Stomach (tissue), 9 donors: ENCODE data around the gene RABL6. TPM values are rescaled to one million over a fixed set of nuclear protein-coding genes. Genes with fewer than 3 reads are reported as not detected.
"Not testable (repeated sequence)": the region's sequence is repeated elsewhere in the genome, so short reads cannot be mapped to it uniquely, and the experiment has no call there.

Experiments used
- DNase-seq, 2 donors: peaks; one replicate each; pipeline versions ENCODE4 v3.0.0 to v3.0.0-alpha.2; 2013 to 2019
- H3K27ac ChIP-seq, 5 donors: fragments of 200-600 bp in 4 of 5; sonication (generic) in 4 of 5; one replicate each; pipeline ENCODE4 v1.5.1; 2013 to 2019; ENCODE audit warnings: mild to moderate bottlenecking in 1 of 5, moderate library complexity in 1 of 5
- H3K27me3 ChIP-seq, 3 donors: fragments of 200-600 bp; sonication (generic); one replicate each; pipeline ENCODE4 v1.5.1; 2017 to 2019; ENCODE audit warnings: mixed run types in 1 of 3
- H3K36me3 ChIP-seq, 4 donors: fragments of 200-600 bp; sonication (generic); 1 replicate in 3 of 4; 2 replicates in 1 of 4; pipeline ENCODE4 v1.5.1; 2016 to 2019
- H3K4me1 ChIP-seq, 4 donors: fragments of 200-600 bp; sonication (generic); one replicate each; pipeline ENCODE4 v1.5.1; 2016 to 2019
- H3K4me3 ChIP-seq, 4 donors: fragments of 200-600 bp; sonication (generic) in 3 of 4; one replicate each; pipeline ENCODE4 v1.5.1; 2016 to 2019; ENCODE audit warnings: mild to moderate bottlenecking in 1 of 4
- H3K9me3 ChIP-seq, 4 donors: fragments of 200-600 bp; sonication (generic); one replicate each; pipeline ENCODE4 v1.5.1; 2016 to 2019
- EP300 ChIP-seq: sonication (generic); formaldehyde crosslinking; IDR thresholded peaks from one replicate; pipeline ENCODE4 v1.6.1; 2017; ENCODE audit warnings: antibody characterized with exemption
- POLR2A ChIP-seq, 4 donors: fragments of 450-650 bp; IDR thresholded peaks; one replicate each; pipeline ENCODE4 v1.6.1; 2016; ENCODE audit warnings: antibody characterized with exemption in 4 of 4, control low read depth in 2 of 4, mild to moderate bottlenecking in 1 of 4, moderate library complexity in 1 of 4
- POLR2AphosphoS5 ChIP-seq, 3 donors: sonication (generic); formaldehyde crosslinking; IDR thresholded peaks; one replicate each; pipeline ENCODE4 v1.6.1; 2016; ENCODE audit warnings: antibody characterized with exemption in 3 of 3
- WGBS, 5 donors: extraction: QIAGEN DNeasy Blood & Tissue Kit in 3 of 5; methylation state at CpG; one replicate each; pipeline versions ENCODE4 v1.1.5 to v1.1.7; 2013 to 2018; 5-methylcytosine and 5-hydroxymethylcytosine counted together
- intact Hi-C: fragments of 100-400 bp; cut with DNase I; formaldehyde crosslinking; loops from one replicate; pipeline ENCODE4 v1.15.1; 2023; ENCODE audit warnings: low total_unique reads
- polyA plus RNA-seq, 3 donors: library from polyadenylated mRNA; stranded (reverse); fragments of 200-250 nt; gene quantifications; one replicate each; pipeline ENCODE4 v1.2.3, GENCODE V29; 2013
- total RNA-seq, 5 donors: library from RNA; depleted of rRNA; stranded (reverse); fragments of >200 nt; gene quantifications; one replicate each; pipeline versions ENCODE4 v1.1.0 to v1.2.3, GENCODE V29; 2014 to 2016
- TF ChIP-seq, protein P1 (sequence below), 7 experiments: fragments of 450-650 bp in 4 of 7; fragments of 200-600 bp in 3 of 7; sonication (generic) in 3 of 7; IDR thresholded peaks; one replicate each; pipeline ENCODE4 v1.5.1; 2016 to 2019; ENCODE audit warnings: antibody characterized with exemption in 7 of 7, control low read depth in 2 of 7, mild to moderate bottlenecking in 1 of 7
- donor health status: healthy with polysubstance abuse.
- donor health status: Bipolar disorder and iron deficiency.
- donor health status: healthy.

The RABL6 gene
- total and polyA plus RNA-seq, 8 donors = 47.4 to 615 (median 62.9) TPM

DNA sequence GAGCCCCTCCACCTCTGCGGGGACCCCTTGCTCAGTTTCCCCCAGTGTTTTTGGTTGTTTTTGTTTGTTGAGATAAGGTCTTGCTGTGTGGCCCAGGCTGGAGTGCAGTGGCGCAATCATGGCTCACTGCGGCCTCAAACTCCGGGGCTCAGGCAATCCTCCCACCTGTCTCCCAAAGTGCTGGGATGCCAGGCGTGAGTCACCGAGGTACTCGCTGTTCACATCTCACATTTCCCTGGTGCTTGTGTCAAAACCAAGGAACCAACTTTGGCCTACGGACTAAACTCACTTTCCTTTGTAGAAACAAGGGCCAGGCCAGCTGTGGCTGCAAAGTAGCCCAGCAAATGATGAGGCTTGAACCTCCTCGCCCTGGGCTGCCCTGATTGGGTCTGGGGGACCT, 24.8 kb downstream of the RABL6 start:
- WGBS, 5 donors = 85 to 98% (median 92%) methylated on average over 8 to 9 of the region's 9 CpGs
- no peak for DNase-seq
- H3K9me3 ChIP-seq = no peaks in the 10 kb centered on the region
- H3K27me3 ChIP-seq = no peaks in the 10 kb centered on the region
- H3K4me3 ChIP-seq = no peak overlapping the region
- H3K36me3 ChIP-seq = peaks cover 42 to 96% (median 92%) of the 10 kb centered on the region in 4 donors
- intact Hi-C loops = no loop called here
- TF ChIP-seq EP300 (no peak), POLR2A (IDR thresholded peaks at IDR 0.05) (no peak), POLR2AphosphoS5 (IDR thresholded peaks at IDR 0.05) (no peak)
- TF ChIP-seq, protein P1, sequence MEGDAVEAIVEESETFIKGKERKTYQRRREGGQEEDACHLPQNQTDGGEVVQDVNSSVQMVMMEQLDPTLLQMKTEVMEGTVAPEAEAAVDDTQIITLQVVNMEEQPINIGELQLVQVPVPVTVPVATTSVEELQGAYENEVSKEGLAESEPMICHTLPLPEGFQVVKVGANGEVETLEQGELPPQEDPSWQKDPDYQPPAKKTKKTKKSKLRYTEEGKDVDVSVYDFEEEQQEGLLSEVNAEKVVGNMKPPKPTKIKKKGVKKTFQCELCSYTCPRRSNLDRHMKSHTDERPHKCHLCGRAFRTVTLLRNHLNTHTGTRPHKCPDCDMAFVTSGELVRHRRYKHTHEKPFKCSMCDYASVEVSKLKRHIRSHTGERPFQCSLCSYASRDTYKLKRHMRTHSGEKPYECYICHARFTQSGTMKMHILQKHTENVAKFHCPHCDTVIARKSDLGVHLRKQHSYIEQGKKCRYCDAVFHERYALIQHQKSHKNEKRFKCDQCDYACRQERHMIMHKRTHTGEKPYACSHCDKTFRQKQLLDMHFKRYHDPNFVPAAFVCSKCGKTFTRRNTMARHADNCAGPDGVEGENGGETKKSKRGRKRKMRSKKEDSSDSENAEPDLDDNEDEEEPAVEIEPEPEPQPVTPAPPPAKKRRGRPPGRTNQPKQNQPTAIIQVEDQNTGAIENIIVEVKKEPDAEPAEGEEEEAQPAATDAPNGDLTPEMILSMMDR (IDR thresholded peaks at IDR 0.05) = no peak
- H3K4me1 ChIP-seq = no peaks in the 10 kb centered on the region
- no peak overlapping the region for H3K27ac ChIP-seq

DNA sequence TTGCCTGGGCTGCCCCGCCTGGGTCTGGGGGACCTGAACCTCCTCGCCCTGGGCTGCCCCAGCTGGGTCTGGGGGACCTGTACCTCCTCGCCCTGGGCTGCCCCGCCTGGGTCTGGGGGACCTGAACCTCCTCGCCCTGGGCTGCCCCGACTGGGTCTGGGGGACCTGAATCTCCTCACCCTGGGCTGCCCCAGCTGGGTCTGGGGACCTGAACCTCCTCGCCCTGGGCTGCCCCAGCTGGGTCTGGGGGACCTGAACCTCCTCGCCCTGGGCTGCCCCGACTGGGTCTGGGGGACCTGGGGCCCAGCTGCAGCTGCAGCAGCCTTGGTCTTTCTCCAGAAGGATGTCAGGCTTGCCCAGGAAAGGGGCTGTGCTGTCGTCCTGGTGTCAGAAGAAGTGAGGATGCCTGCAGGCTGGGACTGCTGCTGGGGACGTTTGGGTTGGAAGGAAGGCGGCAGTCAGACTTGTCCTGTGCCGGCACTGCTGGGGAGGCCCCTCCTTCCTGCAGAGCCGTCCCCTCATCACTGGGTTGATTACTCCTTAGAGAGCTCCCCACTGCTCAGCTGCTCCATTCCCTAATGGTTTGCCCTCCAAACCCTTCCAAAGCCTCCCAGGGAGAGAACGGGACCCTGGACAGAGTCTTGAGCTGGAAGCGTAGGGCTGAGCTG, 25.8 kb downstream of the RABL6 start:
- 76 to 93% (median 88%) methylated on average over 7 to 16 of the region's 16 CpGs for WGBS, 5 donors
- peaks cover 37 to 96% (median 92%) of the 10 kb centered on the region in 4 donors for H3K36me3 ChIP-seq

DNA sequence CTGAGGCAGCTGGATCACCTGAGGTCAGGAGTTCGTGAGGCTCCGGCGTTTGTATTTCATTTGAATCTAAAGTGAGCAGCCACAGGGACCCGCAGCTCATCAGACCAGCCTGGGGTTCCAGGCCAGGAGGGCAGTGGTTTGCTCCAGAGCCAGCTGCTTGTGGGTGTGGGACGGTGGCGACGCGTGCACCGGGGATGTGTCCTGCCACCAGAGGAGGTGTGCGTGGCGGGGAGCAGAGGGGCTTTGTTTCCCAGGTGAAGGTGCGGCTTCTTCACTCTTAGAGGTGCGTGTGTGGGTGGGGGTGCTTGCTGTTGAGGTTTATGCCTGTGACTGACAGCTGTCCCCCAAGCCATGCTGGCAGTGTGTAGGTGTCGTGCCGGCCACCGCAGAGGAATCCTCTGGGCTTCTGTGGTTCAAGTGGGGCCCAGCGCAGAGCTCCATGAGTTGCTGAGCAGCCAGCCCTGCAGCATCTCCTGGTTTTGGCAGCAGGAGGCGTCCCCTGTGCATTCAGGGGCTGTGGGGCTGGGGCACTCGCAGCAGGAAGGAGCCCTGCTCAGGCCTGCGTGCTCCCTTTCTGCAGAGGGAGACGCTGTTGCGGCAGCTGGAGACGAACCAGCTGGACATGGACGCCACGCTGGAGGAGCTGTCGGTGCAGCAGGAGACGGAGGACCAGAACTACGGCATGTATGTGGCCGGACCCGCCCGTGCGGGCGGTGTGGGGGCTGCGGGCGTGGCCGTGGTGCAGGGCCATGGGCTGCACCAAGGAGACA, 27.6 kb downstream of the RABL6 start:
- intact Hi-C loops = no loop called here
- Histone ChIP-seq H3K9me3 (no peaks in the 10 kb centered on the region), H3K36me3 (peaks cover 31 to 96% (median 92%) of the 10 kb centered on the region in 4 donors), H3K4me3 (no peak overlapping the region), H3K27ac (no peak overlapping the region), H3K27me3 (no peaks in the 10 kb centered on the region), H3K4me1 (peaks cover 0 to 6% (median 4%) of the 10 kb centered on the region in 4 donors)
- TF ChIP-seq, protein P1 (IDR thresholded peaks at IDR 0.05) = no peak
- no peak for TF ChIP-seq EP300
- 91 to 94% (median 92%) methylated on average over 9 to 36 of the region's 36 CpGs for WGBS, 5 donors
- peak in 1 of 2 donors; percentile 3 for DNase-seq

More for the DNA sequence above, 25.8 kb downstream of the RABL6 start:
- H3K9me3 ChIP-seq, intact Hi-C loops, H3K4me3 ChIP-seq, H3K27ac ChIP-seq, H3K4me1 ChIP-seq, H3K27me3 ChIP-seq: not testable (repeated sequence)
- DNase-seq = peak in 1 of 2 donors; percentile 1

DNA sequence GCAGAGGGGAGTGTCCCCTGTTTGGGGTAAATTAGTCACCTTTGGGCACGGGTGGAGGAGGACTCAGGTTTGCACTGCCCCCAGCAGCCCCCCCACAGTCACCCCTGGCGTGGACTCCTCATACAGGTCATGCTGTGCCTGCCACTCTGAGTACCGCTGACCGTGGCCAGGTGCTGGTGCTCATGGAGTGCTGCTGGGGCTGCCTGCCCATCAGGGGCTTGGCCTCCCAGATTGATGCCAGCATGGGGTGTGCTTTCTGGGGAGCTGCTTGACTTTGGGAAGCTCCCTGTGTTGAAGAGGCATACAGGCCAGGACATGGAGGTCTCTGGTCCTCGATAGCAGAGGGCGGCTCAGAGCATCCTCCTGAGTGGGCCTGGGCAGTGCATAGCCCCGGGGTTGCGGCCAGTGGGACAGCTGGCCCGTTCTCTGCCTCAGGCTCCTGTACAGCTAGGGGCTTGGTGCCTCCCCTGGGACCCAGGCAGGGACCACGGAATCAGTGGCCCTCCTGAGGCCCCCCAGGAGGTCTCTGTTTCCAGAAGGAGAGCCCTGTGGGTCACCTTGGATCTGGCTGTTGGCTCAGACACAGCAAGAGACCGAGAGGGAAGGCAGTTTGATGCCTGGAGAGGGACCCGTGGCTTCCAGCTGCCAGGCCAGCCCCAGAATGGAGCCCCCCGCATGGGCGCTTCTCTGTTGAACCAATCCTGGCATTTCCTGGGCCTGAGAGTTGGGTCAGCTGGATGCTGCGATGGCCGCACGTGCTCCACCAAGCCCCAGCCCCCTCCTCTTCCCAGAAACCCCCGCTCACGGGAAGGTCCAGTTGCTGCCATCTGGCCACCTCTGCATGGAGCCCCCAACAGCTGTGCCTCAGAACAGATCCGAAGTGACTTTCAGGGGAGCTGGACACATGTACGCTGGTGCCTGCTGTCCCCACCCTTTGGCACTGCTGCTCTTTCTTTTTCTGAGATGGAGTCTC, 28.5 kb downstream of the RABL6 start:
- H3K4me3 ChIP-seq = no peak overlapping the region
- intact Hi-C loops = no loop called here
- TF ChIP-seq POLR2A (IDR thresholded peaks at IDR 0.05) (no peak), POLR2AphosphoS5 (IDR thresholded peaks at IDR 0.05) (no peak), EP300 (no peak)
- TF ChIP-seq, protein P1 (IDR thresholded peaks at IDR 0.05) = no peak
- H3K9me3 ChIP-seq = no peaks in the 10 kb centered on the region
- 81 to 91% (median 87%) methylated on average over 10 to 21 of the region's 21 CpGs for WGBS, 5 donors
- H3K27ac ChIP-seq = no peak overlapping the region
- peak in 1 of 2 donors; percentile 9 for DNase-seq
- H3K36me3 ChIP-seq = peaks cover 27 to 92% (median 85%) of the 10 kb centered on the region in 4 donors
- H3K27me3 ChIP-seq = no peaks in the 10 kb centered on the region
- H3K4me1 ChIP-seq = peaks cover 5 to 14% (median 12%) of the 10 kb centered on the region in 4 donors
